WTC11 (cell line): ENCODE measurements around the gene PVALEF. TPM values are rescaled to one million over a fixed set of nuclear protein-coding genes. Genes with fewer than 3 reads are reported as not detected.

Experiments
- AR ChIP-seq: fragments of 250-450 bp; sonication (Bioruptor Pico); IDR thresholded peaks from 2 replicates; pipeline ENCODE4 v1.9.0; 2021; ENCODE audit warnings: mild to moderate bottlenecking
- CREM ChIP-seq: sonication (generic); formaldehyde crosslinking; IDR thresholded peaks from 2 replicates; pipeline ENCODE4 v1.8.1; 2022; ENCODE audit warnings: mild to moderate bottlenecking, missing genetic modification reagents, moderate library complexity
- CTCF ChIP-seq: fragments of 200-600 bp; IDR thresholded peaks from 2 replicates; pipeline ENCODE4 v1.8.0; 2022; ENCODE audit warnings: antibody characterized with exemption
- E2F1 ChIP-seq: sonication (generic); formaldehyde crosslinking; IDR thresholded peaks from 2 replicates; pipeline ENCODE4 v1.8.0; 2022; ENCODE audit warnings: mild to moderate bottlenecking, missing genetic modification reagents
- FOXP4 ChIP-seq: sonication (generic); formaldehyde crosslinking; IDR thresholded peaks from 2 replicates; pipeline ENCODE4 v1.8.0; 2022; ENCODE audit warnings: mild to moderate bottlenecking, missing genetic modification reagents
- GRHL2 ChIP-seq: fragments of 250-450 bp; sonication (Bioruptor Pico); IDR thresholded peaks from 2 replicates; pipeline ENCODE4 v1.8.0; 2022; ENCODE audit warnings: mild to moderate bottlenecking, moderate library complexity; ENCODE audit not compliant: insufficient replicate concordance, severe bottlenecking
- JAZF1 ChIP-seq: fragments of 250-450 bp; sonication (Bioruptor Pico); IDR thresholded peaks from 2 replicates; pipeline ENCODE4 v1.9.0; 2021; ENCODE audit warnings: moderate library complexity, mild to moderate bottlenecking, inconsistent platforms
- MLX ChIP-seq: sonication (generic); formaldehyde crosslinking; IDR thresholded peaks from 2 replicates; pipeline ENCODE4 v1.8.1; 2023; ENCODE audit warnings: mild to moderate bottlenecking, missing genetic modification reagents, moderate library complexity
- NFE2L1 ChIP-seq: sonication (generic); formaldehyde crosslinking; IDR thresholded peaks from 2 replicates; pipeline ENCODE4 v1.8.1; 2023; ENCODE audit warnings: missing genetic modification reagents
- NFYB ChIP-seq: sonication (generic); formaldehyde crosslinking; conservative IDR thresholded peaks from 2 replicates; pipeline ENCODE4 v1.8.0; 2022; ENCODE audit warnings: low read depth, missing genetic modification reagents
- PRDM15 ChIP-seq: sonication (generic); formaldehyde crosslinking; IDR thresholded peaks from 2 replicates; pipeline ENCODE4 v1.8.0; 2022; ENCODE audit warnings: missing genetic modification reagents
- PREB ChIP-seq: sonication (generic); formaldehyde crosslinking; IDR thresholded peaks from 2 replicates; pipeline ENCODE4 v1.8.1; 2022; ENCODE audit warnings: mild to moderate bottlenecking, missing genetic modification reagents, moderate library complexity, borderline replicate concordance
- RORB ChIP-seq: fragments of 250-450 bp; sonication (Bioruptor Pico); IDR thresholded peaks from 2 replicates; pipeline ENCODE4 v1.9.0; 2021; ENCODE audit warnings: mild to moderate bottlenecking
- STAT6 ChIP-seq: sonication (generic); formaldehyde crosslinking; conservative IDR thresholded peaks from 2 replicates; pipeline ENCODE4 v1.8.1; 2023; ENCODE audit warnings: mild to moderate bottlenecking, low read depth, missing genetic modification reagents, moderate library complexity
- ZBTB43 ChIP-seq: sonication (generic); formaldehyde crosslinking; IDR thresholded peaks from 2 replicates; pipeline ENCODE4 v1.8.1; 2023; ENCODE audit warnings: mild to moderate bottlenecking, missing genetic modification reagents
- total RNA-seq: library from RNA; stranded (reverse); gene quantifications from 3 replicates; pipeline ENCODE4 v1.2.3, GENCODE V29; 2021

Gene PVALEF
- total RNA-seq, 1 experiment from 2014 or later, result not detected

- no peak for TF ChIP-seq PRDM15
- peak; percentile 72; the same call in 1 of the 2 replicates for TF ChIP-seq NFE2L1
- peak; percentile 74; the same call in 1 of the 2 replicates for TF ChIP-seq FOXP4 (CRISPR knock-in tag)
- peak; percentile 98 for TF ChIP-seq NFYB (CRISPR knock-in tag)
- TF ChIP-seq PREB, result no peak
- no peak for TF ChIP-seq RORB (CRISPR knock-in tag)
- TF ChIP-seq CTCF, result no peak
- TF ChIP-seq STAT6 (CRISPR knock-in tag), result no peak
- no peak for TF ChIP-seq CREM (CRISPR knock-in tag)
- no peak for TF ChIP-seq AR (CRISPR knock-in tag)
- TF ChIP-seq ZBTB43 (CRISPR knock-in tag), result 0 out of 2 replicates have a peak, but pooled peaks have one; percentile 38
- TF ChIP-seq GRHL2, result no peak
- no peak for TF ChIP-seq MLX (CRISPR knock-in tag)
- no peak for TF ChIP-seq E2F1 (CRISPR knock-in tag)
- no peak for TF ChIP-seq JAZF1 (CRISPR knock-in tag)
These were observed 57.8 kb downstream of the PVALEF start, which contains the start of gene CEP131 (continued) for GRCh38 chr17:81222906-81223761.
